Measurements from ENCODE around the gene FAS. TPM values are rescaled to one million over a fixed set of nuclear protein-coding genes. Genes with fewer than 3 reads are reported as not detected.

The FAS gene
- total and polyA plus RNA-seq, 9 of the 15 experiments (the other 6 are each of a cell fraction or from before 2014, with no cell fraction given), result 0.08 to 0.62 (median 0.37) TPM

DNA sequence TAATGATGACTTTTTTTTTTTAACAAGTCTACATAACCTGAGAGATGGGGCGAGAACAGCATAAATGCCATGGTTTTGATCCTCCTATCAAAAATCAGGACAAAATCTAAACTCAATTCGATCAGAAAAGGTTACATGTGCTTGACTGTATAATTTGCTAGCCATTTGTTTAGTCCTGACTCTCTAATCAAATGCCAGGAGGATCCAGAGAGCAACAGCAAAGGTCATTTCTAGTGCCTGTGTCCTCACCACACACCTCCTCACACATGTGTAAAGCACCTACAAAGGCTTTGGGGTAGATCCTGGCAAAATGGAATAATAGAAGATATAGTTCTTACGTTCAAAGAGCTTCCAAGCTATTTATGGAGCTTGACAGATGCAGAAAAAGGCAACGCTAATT, 11.0 kb upstream of the FAS start:
- Histone ChIP-seq H3K79me2 (ENCODE audit: control insufficient read depth, insufficient read depth, low read length) (no peaks in the 10 kb centered on the region), H4K20me1 (replicated peaks; ENCODE audit: control insufficient read depth, insufficient read depth, low read length) (no peaks in the 10 kb centered on the region), H3K4me2 (ENCODE audit: insufficient read depth, low read length) (no peak overlapping the region), H3K27ac (ENCODE audit: extremely low read depth, low read depth, low read length) (no peak overlapping the region), H3K9me1 (ENCODE audit: control insufficient read depth, insufficient read depth, low read length) (no peaks in the 10 kb centered on the region), H2AFZ (ENCODE audit: low read depth, low read length) (no peak overlapping the region), H3K9me3 (replicated peaks; ENCODE audit: control insufficient read depth, insufficient read depth, low read depth, low read length) (no peaks in the 10 kb centered on the region), H3K9ac (ENCODE audit: insufficient read depth in 1 of 2, low read depth in 2 of 2, low read length in 2 of 2) (no peak overlapping the region), H3K4me3 (no peak overlapping the region), H3K27me3 (ENCODE audit: control insufficient read depth in 2 of 2, insufficient read depth in 2 of 2, low read length in 2 of 2) (no peaks in the 10 kb centered on the region), H3K36me3 (ENCODE audit: control insufficient read depth, insufficient read depth, low read length) (no peaks in the 10 kb centered on the region), H3K4me1 (replicated peaks in 1 of 2; ENCODE audit: control insufficient read depth in 2 of 2, insufficient read depth in 2 of 2, low read length in 2 of 2) (peaks cover 0 to 2% of the 10 kb centered on the region in 2 experiments; a peak in 2 of 5 replicates)
- WGBS (ENCODE audit: insufficient coverage, low coverage, missing lambda C conversion rate), result 9% methylated on average over 4 of the region's 4 CpGs
- POLR2A ChIA-PET, result no interaction called here
- TF ChIP-seq MCM5 (IDR thresholded peaks at IDR 0.05; ENCODE audit: low read depth) (no peak), CBFB (CRISPR knock-in tag; IDR thresholded peaks at IDR 0.05) (no peak), ZKSCAN3 (CRISPR knock-in tag; IDR thresholded peaks at IDR 0.05) (no peak), FOXK1 (CRISPR knock-in tag; IDR thresholded peaks at IDR 0.05; ENCODE audit: borderline replicate concordance) (no peak)
- TF ChIP-seq, protein P1, sequence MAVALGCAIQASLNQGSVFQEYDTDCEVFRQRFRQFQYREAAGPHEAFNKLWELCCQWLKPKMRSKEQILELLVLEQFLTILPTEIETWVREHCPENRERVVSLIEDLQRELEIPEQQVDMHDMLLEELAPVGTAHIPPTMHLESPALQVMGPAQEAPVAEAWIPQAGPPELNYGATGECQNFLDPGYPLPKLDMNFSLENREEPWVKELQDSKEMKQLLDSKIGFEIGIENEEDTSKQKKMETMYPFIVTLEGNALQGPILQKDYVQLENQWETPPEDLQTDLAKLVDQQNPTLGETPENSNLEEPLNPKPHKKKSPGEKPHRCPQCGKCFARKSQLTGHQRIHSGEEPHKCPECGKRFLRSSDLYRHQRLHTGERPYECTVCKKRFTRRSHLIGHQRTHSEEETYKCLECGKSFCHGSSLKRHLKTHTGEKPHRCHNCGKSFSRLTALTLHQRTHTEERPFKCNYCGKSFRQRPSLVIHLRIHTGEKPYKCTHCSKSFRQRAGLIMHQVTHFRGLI (CRISPR knock-in tag; IDR thresholded peaks at IDR 0.05), result no peak
- no TSS peak for BruUV-seq (replicated peaks)
- in situ Hi-C loops (cut with MboI), result no loop called here
- CTCF ChIA-PET (ENCODE audit: low intra/inter-chr PET ratio), result no interaction called here
- no peak for ATAC-seq
- no peak for FAIRE-seq
- DNase-seq (ENCODE audit: extremely low read depth in 1 of 4, low spot score in 3 of 4), result no peak
- intact Hi-C loops (cut with micrococcal nuclease), result loop anchor here (10.0 kb wide), 1 partner anchor 145 kb away; no protein-coding TSS in a partner anchor

DNA sequence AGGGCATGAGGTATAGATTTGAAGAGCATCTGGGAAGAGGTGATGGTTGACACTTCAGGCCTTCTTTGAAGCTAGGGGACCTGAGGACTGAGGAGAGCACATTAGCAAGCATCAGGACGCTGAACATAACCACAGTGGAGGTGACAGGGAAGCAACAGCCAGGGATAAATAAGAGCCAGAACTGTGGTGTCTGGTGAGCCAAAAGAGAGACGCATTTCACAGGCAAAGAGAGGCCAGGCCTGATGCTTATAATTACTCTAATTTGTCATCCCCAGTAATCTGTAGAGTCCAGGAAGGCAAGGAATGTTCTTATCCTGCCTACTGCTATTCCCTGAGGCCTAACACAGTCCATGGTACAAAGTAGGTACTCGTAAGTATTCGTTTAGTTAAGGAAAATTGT, 10.4 kb upstream of the FAS start:
- Histone ChIP-seq H3K27me3 (ENCODE audit: control insufficient read depth in 2 of 2, insufficient read depth in 2 of 2, low read length in 2 of 2) (no peaks in the 10 kb centered on the region), H3K9ac (ENCODE audit: insufficient read depth in 1 of 2, low read depth in 2 of 2, low read length in 2 of 2) (no peak overlapping the region), H3K4me1 (replicated peaks in 1 of 2; ENCODE audit: control insufficient read depth in 2 of 2, insufficient read depth in 2 of 2, low read length in 2 of 2) (peaks cover 0 to 2% of the 10 kb centered on the region in 2 experiments; a peak in 2 of 5 replicates), H3K4me3 (no peak overlapping the region), H3K9me3 (replicated peaks; ENCODE audit: control insufficient read depth, insufficient read depth, low read depth, low read length) (no peaks in the 10 kb centered on the region), H3K4me2 (ENCODE audit: insufficient read depth, low read length) (no peak overlapping the region), H4K20me1 (replicated peaks; ENCODE audit: control insufficient read depth, insufficient read depth, low read length) (no peaks in the 10 kb centered on the region), H3K9me1 (ENCODE audit: control insufficient read depth, insufficient read depth, low read length) (no peaks in the 10 kb centered on the region), H2AFZ (ENCODE audit: low read depth, low read length) (no peak overlapping the region), H3K36me3 (ENCODE audit: control insufficient read depth, insufficient read depth, low read length) (no peaks in the 10 kb centered on the region), H3K79me2 (ENCODE audit: control insufficient read depth, insufficient read depth, low read length) (no peaks in the 10 kb centered on the region), H3K27ac (ENCODE audit: extremely low read depth, low read depth, low read length) (no peak overlapping the region)
- intact Hi-C loops (cut with micrococcal nuclease) (loop anchor here (10.0 kb wide), 1 partner anchor 145 kb away; no protein-coding TSS in a partner anchor), in situ Hi-C loops (cut with MboI) (no loop called here)
- ATAC-seq (no peak), DNase-seq (ENCODE audit: extremely low read depth in 1 of 4, low spot score in 3 of 4) (no peak), FAIRE-seq (no peak)
- CTCF ChIA-PET (ENCODE audit: low intra/inter-chr PET ratio), result no interaction called here
- BruUV-seq (replicated peaks), result no TSS peak
- POLR2A ChIA-PET, result no interaction called here
- WGBS (ENCODE audit: insufficient coverage, low coverage, missing lambda C conversion rate), result 21% methylated on average over 3 of the region's 4 CpGs
- no peak for TF ChIP-seq KDM5B (IDR thresholded peaks at IDR 0.05; ENCODE audit: insufficient replicate concordance, low read depth, low read length)
- TF ChIP-seq, protein P2, sequence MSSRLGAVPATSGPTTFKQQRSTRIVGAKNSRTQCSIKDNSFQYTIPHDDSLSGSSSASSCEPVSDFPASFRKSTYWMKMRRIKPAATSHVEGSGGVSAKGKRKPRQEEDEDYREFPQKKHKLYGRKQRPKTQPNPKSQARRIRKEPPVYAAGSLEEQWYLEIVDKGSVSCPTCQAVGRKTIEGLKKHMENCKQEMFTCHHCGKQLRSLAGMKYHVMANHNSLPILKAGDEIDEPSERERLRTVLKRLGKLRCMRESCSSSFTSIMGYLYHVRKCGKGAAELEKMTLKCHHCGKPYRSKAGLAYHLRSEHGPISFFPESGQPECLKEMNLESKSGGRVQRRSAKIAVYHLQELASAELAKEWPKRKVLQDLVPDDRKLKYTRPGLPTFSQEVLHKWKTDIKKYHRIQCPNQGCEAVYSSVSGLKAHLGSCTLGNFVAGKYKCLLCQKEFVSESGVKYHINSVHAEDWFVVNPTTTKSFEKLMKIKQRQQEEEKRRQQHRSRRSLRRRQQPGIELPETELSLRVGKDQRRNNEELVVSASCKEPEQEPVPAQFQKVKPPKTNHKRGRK (tag; IDR thresholded peaks at IDR 0.05), result no peak
- no peak for TF ChIP-seq ETV1 (tag; conservative IDR thresholded peaks at IDR 0.05; ENCODE audit: low read depth)
- TF ChIP-seq ZNF696 (CRISPR knock-in tag; conservative IDR thresholded peaks at IDR 0.05), result no peak
- TF ChIP-seq MTA1 (IDR thresholded peaks at IDR 0.05; ENCODE audit: borderline replicate concordance), result no peak
- TF ChIP-seq POU5F1 (IDR thresholded peaks at IDR 0.05; ENCODE audit: borderline replicate concordance, low read depth, low read length, partially characterized antibody), result no peak
- TF ChIP-seq, protein P3, sequence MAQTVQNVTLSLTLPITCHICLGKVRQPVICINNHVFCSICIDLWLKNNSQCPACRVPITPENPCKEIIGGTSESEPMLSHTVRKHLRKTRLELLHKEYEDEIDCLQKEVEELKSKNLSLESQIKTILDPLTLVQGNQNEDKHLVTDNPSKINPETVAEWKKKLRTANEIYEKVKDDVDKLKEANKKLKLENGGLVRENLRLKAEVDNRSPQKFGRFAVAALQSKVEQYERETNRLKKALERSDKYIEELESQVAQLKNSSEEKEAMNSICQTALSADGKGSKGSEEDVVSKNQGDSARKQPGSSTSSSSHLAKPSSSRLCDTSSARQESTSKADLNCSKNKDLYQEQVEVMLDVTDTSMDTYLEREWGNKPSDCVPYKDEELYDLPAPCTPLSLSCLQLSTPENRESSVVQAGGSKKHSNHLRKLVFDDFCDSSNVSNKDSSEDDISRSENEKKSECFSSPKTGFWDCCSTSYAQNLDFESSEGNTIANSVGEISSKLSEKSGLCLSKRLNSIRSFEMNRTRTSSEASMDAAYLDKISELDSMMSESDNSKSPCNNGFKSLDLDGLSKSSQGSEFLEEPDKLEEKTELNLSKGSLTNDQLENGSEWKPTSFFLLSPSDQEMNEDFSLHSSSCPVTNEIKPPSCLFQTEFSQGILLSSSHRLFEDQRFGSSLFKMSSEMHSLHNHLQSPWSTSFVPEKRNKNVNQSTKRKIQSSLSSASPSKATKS (CRISPR knock-in tag; IDR thresholded peaks at IDR 0.05), result no peak

All from K562 (cell line).